GM18517 (cell line): ENCODE data around the gene RIPK1.

Experiments
- ATAC-seq: cut with Tn5 transposase; IDR thresholded peaks from one replicate; pipeline ENCODE4 v1.9.1; 2021; ENCODE audit warnings: mild to moderate bottlenecking, moderate library complexity; ENCODE audit not compliant: unreplicated experiment

RIPK1 gene

DNA sequence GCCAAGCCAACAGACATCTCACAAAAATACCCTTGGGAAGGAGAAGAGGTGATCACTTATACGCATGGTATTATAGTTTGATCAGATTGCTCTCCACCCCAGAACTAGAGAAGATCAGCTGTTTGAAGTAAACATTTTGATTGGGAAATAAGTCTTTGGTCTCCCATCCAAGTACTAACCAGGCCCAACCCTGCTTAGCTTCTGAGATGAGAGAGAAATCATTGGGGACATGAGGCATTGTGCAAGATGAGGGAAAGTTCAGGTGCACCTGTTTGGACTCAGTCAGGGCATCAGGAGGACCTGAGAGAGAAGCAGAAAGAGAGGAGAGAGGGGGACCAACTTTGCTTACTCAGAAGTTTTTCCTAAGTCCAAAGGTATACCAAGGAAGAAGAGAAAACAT, 11.4 kb downstream of the RIPK1 start:
- ATAC-seq: no peak

DNA sequence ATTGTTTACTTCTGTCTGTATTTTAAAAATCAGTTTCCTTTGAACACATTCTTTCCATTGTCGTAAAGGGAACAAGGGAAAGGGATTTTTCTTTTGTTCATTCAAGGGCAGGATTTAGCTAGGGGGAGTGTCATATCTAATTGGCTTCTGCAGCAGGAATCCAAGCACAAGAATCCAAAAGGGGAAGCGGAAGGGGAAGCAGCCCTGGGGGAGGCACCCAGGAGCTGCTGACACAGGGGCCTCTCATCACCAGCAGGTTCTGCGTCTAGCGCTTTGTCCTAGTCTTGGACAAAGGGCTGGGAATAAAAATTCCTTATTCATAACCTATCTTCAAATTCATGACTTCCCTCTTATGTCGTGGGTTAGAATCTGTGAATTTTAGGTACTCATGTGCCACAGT, 13.7 kb downstream of the RIPK1 start:
- ATAC-seq: no peak

DNA sequence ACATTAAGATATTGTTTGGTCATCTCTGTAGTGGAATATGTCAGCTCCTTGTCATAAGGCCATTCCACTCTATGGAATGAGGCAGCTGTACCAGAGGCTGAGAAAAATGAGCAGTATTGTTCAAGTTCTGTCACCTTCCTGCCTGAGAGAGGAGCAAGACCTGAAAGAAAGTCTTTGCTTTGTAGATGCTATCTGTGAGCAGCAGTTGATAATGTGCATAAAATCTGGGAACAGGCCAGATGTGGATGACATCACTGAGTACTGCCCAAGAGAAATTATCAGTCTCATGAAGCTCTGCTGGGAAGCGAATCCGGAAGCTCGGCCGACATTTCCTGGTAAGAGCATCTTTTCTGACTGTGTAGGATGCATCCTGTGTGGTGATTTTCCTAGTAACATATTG, 16.8 kb downstream of the RIPK1 start:
- ATAC-seq: no peak

DNA sequence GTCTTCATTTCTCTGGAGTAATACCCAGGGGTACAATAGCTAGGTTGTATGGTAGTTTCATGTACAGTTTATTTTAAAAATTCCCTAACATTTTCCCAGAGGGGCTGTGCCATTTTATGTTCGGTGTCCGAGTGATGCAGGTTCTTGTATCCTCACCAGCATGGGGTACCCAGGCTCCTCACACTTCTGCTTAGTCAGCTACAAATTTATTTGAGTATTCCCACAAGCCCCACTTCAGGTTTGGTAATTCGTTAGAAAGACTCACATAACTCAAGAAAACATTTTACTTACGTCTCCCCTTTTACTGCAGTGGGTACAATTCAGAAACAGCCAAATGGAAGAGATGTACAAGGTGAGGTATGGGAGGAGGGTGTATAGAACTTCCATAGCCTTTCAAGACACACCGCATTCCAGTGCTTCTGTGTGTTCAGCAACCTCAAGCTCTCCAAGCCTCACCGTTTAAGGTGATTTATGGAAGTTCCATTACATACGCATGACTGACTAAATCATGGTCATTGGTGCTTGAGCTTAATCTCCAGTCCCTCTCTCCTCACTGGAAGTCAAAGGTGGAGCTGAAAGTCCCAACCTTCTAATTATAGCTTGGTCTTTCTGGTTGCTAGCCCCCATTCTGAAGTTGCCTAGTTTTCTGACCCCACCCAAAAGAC, 18.1 kb downstream of the RIPK1 start:
- ATAC-seq: no peak

DNA sequence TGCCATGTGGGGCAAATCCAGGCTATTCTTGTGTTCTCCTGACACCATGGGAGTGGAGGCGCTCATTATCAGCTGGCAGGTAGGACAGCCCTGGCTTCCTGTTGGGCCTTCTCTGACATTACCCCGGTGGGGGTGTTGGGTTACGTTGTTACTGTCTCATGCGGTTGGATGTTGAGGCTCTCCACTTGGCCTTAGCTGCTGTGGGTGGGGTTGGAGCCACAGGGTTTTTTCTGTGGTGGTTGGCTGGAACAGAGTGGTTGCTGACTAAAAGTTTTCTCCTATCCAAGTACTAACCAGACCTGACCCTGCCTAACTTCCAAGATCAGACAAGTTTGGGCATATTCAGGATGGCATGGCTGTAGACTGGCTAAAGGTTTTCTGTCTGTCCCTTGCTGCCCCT, 20.2 kb downstream of the RIPK1 start:
- no peak for ATAC-seq

DNA sequence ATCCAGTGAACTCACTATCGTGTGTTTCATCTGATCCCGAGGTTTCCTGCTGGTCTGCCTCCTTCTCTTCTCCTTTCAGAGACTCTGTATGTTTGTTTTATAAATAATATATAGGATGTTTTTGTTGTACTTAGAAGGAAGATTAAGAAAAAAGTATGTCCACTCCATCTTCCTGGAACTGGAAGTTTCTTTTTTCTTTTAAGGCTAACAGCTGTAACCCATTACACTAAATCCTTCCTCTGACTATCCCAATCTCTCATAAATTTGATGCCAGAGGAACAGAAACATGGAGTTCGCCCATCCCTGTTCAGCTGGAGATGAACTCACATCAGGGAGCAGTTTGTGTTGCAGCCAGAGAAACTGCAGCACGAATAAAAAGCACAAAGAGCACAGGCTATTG, 20.7 kb downstream of the RIPK1 start:
- ATAC-seq: no peak

DNA sequence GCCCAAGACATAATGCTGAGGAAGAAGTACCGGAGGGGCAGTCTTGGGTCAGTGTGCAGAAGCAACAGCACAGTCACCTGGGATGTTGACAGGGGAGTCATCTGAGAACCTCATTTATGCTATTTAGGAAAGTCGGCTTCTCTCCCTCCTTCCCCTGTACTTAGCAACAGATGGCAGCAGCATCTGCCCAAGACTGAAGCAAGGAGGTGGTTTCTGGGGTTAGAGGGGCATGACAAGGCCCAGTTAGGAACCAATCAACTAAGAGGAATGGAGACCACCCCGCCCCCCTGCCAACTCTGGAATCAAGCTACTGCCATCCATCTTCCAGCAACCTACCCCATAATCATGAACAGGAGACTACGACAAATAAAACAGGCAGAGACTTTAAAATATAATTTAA, 21.7 kb downstream of the RIPK1 start:
- ATAC-seq: no peak

DNA sequence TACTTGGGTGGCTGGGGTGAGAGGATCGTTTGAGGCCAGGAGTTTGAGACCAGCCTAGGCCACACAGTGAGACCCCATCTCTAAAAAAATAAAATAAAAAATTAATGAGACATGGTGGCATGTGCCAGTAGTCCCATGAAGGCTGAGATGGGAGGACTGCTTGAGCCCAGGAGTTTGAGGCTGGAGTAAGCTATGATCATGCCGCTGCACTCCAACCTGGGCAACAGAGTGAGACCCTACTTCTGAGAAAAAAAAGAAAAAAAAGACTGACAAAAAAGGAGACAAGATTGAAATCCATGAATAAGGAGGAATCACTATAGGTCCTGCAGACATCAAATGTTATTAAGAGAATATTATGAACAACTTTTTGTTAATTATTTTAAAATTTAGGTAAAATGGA, 26.5 kb downstream of the RIPK1 start:
- no peak for ATAC-seq

DNA sequence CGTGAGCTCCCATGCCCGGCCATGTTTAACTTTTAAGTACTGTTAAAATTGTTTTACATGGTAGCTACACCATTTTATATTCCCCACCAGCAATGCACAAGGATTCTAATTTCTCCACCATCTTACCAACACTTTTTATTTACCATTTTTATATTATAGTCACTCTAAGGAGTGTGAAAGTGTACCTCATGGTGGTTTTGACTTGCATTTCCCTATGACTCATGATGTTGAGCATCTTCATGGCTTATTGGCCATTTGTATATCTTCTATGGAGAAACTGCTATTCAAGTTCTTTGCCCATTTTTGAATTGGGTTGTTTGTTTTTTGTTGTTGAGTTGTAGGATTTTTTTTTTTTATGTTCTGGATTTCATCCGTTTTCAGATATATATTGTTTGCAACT, 34.6 kb downstream of the RIPK1 start:
- ATAC-seq: no peak

DNA sequence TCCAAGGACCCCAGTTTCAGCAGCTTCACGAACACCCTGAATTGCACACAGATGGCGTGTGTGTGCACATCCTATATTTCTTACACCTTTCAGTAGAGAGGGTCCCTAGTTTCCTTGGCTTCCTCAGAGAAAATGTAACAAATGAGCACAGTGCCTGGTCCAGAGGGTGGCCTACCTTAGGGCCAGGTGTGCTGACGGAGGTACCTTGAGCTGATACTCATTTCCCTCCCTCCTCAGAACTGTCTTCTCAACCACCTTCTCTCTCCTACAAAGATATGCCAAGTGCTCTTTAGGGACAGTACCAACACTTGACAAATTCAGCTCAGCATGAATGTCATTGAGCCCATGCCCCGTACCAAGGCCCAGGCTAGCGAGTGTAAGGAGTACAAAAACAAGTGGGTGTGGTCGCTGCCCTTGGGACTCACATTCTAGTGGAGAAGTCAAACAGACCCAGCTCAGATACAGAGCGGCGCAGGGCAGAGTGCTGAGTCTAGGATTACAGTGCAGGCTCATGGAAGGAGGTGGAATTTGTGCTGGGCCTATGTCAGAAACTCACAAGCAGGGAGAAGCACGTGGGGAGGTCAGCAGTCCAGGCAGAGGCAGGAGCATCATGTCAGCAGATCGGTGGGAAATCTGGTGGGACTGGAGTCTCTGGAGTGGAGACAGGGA, 40.6 kb downstream of the RIPK1 start:
- ATAC-seq: no peak

DNA sequence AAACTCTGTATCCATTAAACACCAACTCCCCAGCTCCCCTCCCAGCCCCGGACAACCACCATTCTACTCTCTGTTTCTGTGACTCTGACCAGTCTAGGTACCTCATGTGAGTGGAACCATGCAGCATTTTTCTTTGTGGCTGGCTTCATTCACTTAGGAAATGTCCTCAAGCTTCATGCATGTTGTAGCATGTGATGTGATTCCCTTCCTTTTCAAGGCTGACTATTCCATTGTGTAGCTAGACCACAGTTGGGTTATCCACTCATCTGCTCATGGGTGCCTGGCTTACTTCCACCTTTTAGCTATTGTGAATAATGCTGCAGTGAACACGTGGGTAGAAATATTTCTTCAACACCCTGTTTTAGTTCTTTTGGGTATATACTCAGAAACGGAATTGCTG, 41.5 kb downstream of the RIPK1 start:
- no peak for ATAC-seq

DNA sequence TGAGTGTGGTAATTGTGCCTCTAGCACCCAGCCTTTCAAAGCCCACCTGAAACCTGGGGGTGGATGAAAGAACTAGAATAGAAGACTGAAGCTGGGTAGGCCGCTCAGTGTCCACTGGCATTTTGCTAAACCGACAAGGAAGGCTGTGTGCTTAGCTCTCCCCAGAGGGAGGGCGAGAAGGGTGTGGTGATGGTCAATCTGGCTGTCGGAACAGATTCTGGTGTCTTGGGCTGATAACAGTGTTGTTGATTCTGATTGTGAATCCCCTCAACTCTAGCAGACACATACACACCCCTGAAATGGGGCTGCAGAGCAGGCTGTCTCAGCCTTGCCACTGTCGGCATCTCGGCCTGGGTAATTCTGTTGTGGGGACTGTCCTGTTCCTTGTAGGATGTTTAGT, 46.1 kb downstream of the RIPK1 start:
- no peak for ATAC-seq

DNA sequence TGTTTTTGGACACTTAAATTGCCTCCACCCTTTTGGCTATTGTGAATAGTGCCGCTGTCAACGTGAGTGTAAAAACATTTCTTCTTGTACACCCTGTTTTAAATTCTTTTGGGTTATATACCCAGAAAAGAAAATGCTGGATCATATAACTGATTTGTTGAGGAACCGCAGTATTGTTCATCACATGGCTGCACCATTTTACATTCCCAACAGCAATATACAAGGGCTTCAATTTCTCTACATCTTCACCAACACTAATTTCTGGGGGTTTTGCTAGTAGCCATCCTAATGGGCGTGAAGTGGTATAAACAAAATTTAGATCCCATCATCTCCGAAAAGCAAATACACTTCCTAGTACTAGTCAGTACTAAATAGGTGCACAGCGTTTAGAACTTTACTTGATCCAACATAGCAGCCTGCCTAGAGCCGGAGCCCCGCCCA, 49.6 kb downstream of the RIPK1 start:
- ATAC-seq: no peak

DNA sequence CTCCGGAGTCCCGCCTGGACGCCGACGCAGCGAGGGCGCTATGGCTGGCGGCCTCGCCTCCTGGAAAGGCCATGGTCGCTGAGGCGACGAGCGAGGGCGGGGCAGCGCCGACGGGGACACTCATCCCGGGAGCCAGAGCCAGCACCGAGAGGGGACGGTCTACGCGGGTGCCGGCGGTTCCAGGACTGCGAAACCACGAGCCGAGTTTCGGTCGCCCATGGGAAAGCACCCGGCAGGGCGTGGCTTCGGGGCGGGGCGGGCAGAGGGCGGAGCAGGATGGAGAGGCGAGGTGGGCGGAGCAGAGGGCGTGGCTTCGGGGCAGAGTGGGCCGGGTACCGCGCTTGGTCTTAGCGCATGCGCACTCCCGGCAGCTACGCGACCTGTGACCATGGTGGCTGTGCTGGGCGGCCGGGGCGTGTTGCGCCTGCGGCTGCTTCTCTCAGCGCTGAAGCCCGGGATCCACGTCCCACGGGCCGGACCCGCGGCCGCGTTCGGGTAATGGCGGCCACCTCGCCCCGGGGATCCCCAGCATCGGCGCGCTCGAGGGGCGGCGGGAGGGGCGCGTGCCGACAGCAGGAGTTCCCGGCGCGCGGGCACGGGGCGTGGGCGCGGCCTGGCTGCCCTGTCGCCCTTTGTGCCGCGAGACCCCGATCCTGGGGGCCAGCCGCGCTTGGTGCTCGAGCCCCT, 50.2 kb downstream of the RIPK1 start, which contains the start of gene BPHL:
TSS of gene BPHL (plus strand) at position 359 of the 687 bp plus-strand sequence. CDS start at position 389, 30 bp downstream.
- peak; percentile 82 for ATAC-seq

DNA sequence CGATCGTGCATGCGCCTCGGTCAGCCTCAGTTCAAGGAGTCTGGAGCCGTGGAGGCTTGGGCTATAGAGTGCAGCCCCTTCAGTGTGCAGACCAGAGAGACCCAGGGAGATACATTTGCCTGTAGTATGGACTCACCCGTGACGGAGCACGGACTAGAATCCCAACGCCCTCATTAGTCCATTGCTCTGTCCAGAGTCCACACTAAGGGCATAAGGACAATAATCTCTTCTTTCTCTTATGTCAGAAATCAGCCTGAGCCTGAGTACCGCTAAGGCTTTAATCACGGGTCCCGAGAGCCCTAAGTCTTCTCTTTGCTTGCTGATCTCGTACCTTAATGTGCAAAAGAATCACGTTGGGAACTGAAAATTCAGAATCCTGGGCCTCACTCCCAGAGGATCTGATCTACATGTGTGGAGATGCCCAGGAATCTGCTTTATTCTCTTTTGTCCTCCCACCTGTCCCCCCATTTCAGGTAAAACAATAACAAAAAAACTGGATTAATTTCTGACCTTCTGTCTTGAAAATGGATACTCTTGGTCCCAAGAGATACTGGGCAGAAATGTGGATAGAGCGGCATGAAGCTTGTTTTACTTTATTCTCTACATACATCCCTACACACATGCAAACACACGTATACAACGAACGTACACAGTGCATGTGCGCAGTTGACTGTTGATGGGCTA, 50.9 kb downstream of the RIPK1 start:
- ATAC-seq: peak; percentile 35

DNA sequence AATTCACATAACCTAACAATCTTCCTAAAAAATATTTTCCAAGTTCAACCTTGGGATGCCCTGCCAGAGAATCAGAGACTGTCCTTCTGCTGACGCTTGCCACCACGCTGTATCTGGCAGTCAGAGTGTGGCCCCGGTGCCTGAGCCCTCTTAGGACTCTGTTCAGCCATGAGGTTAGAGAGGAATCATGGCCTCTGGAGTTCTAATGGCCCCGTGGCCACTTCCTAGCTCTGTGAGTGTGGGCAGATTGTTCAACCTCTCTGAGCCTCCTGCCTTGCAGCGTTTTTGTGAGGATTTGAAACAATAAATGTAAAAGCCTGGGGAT, 52.4 kb downstream of the RIPK1 start:
- no peak for ATAC-seq

DNA sequence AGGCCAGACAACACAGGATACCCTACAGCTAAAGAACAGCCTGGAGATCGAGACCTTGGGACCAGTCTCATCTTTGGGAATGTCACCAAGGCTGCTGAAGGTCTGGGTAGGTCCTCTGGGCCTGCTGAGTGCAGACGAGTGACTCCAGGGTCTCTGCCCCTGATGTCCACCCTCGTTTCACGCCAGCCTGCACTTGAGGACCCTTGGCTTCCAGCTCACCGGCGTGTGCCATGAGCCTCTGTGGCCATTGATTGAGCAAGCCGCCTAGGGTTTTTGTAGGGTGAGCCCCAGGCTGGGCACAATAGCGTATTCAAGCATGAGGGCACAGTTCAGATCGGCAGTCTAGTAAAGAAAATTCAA, 54.5 kb downstream of the RIPK1 start:
- ATAC-seq: no peak

DNA sequence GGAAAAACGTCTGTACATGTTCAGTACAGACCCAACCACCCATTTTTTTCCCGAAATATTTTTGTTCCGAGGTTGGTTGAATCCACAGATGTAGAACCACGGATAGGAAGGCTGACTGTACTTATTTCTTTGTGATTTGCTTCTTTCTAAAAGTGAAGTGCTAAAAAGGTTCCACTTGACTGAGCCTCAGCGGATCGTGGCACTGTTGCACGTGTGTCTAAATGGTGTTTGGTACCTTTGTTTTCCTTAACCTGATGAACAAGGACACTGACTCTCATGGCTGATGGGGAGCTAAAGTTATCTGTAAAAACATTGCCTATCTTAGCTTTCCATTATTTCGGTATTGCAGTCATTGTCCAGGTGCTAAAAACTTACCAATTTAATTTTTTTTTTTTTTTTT, 56.4 kb downstream of the RIPK1 start:
- ATAC-seq: no peak

DNA sequence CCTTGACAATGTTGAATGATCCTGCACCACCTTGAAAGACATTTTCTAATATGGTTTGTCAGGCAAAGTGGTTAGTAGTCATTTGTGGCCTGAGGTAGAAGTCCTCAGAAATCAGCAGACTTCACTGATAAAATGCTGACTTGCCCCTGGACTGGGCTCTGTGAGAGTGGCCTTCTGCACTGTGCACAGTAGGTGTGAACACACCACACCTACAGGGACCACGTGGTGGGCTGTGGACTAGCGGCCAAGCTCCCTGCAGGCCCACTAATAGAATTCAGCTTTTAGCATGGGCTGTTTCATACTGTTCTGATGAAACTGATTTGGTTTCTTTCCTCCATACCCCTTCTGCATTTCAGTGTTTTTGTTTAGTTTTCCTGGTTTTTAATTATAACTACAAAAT, 57.5 kb downstream of the RIPK1 start:
- ATAC-seq: no peak

DNA sequence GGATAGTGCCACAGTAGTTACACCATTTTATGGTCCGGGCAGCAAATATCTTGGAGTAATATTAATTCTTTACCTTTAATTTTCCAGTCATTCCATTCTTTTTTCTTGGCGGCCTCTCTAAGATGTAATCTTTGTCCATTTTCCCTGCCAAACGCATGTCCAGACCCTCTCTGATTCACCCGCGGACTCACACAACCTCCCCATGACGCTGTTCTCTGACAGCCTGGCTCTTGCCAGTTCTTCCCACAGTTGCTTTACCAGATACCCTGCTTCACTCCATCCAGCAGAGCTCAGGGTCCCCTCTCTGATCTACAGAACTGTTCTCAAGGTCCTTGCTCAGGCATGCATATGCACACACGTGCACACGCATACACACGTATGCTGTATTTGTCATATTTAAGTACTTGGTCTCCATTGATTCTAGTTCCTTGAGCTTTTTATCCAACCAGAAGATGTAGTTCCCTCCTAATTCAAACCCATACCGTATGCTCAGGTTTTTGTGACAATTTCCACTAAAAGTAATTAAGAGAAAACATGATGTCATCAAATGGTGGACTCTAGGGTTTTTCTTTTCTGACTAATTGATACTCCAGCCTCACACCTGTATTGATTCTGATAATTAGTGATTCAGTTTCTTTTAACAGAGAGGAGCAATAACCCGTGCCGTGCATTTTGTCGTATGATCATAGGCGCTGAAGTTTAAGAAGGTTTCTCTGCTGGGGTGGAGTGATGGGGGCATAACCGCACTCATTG, 60.2 kb downstream of the RIPK1 start:
- no peak for ATAC-seq

DNA sequence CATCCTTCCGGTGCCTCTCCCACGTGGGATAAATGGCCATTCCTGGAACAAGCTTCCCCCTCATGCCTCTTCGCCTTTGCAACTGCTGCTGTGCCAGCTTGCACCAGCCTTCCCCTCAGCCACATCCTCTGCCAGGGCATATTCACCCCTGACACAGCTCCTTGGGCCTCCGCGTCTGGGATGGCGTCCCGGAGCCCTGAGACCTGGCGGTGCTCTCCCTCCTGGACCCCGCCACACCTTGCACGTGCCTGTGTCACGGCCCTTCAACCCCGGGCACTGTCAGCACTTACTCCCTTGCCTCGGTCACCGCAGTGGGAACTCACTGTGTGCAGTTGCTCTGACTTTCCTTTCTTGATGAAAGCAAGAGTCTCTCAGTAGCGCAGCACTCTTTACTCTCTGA, 63.4 kb downstream of the RIPK1 start:
- no peak for ATAC-seq
